ENCODE data around the gene CAPN12. TPM values are rescaled to one million over a fixed set of nuclear protein-coding genes. Genes with fewer than 3 reads are reported as not detected.

Gene CAPN12
- total RNA-seq, 1 donor from 2014 or later: 0.31 TPM

DNA sequence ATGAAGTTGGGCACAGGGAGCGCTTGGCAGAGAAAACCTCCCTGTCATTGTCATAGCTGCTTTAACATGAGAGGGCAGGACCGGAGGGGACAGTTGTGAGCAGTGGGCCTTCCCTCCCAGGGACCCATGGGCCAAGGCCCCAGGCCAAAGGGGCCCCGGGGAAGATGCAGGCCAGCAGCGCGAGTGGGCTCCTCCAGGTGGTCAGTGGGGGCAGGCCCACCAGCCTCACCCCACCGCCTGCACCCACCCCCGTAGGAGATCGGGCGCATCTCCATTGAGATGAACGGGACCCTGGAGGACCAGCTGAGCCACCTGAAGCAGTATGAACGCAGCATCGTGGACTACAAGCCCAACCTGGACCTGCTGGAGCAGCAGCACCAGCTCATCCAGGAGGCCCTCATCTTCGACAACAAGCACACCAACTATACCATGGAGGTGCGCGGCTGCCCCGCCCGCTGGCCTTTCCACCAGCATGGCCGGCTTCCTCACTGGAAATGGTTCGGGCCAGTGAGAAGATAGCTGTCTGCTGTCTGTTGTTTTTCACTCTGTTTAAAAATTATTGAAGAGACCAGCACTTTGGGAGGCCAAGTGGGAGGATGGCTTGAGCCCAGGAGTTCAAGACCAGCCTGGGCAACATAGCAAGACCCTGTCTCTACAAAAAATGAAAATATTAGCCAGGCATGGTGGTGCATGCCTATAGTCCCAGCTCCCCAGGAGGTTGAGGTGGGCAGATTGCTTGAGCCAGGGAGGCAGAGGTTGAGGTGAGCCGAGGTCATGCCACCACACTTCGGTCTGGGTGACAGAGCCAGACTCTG lies 18.6 kb downstream of the CAPN12 start:
- DNase-seq: no peak

DNA sequence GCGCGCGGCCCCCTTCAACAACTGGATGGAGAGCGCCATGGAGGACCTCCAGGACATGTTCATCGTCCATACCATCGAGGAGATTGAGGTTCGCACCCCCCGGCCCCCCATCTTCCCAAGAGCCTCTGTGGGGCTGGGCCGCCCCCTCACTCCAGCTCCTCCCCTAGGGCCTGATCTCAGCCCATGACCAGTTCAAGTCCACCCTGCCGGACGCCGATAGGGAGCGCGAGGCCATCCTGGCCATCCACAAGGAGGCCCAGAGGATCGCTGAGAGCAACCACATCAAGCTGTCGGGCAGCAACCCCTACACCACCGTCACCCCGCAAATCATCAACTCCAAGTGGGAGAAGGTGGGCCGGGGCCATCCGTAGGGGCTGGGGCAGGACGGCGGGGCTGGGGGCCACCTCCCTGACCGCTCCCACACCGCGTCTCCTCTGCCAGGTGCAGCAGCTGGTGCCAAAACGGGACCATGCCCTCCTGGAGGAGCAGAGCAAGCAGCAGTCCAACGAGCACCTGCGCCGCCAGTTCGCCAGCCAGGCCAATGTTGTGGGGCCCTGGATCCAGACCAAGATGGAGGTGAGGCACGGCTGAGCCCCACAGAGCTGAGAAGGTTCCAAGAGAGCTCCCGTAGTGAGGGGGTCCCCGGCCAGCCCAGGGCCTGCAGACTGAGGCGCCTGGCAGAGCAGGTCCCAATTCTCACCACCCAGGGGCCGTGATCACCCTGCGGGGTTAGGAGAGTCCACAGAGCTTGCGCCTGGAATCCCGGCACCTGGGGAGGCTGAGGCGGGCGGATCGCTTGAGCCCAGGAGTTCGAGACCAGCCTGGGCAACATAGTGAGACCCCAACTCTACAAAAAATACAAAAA lies 20.1 kb downstream of the CAPN12 start:
- no peak for DNase-seq

DNA sequence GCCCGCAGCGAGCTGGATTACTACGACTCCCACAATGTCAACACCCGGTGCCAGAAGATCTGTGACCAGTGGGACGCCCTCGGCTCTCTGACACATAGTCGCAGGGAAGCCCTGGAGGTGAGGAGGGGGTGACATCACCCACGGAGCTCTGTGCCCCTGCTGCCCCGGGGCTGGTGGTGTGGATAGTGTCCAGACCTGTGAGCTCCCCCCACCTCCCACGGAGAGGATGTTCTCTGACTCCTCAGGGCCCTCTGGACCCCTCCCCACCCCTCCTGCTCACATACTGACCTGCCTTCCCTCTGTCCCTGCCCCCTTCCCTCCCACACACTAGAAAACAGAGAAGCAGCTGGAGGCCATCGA lies 20.7 kb downstream of the CAPN12 start:
- DNase-seq: no peak

GRCh38 chr19:38722947-38723605 lies 21.2 kb downstream of the CAPN12 start:
- DNase-seq: no peak

- peak; percentile 80 for DNase-seq
These were observed 22.1 kb downstream of the CAPN12 start for GRCh38 chr19:38721979-38722773.

- DNase-seq: no peak
These were observed 22.8 kb downstream of the CAPN12 start for GRCh38 chr19:38721496-38721895.

DNA sequence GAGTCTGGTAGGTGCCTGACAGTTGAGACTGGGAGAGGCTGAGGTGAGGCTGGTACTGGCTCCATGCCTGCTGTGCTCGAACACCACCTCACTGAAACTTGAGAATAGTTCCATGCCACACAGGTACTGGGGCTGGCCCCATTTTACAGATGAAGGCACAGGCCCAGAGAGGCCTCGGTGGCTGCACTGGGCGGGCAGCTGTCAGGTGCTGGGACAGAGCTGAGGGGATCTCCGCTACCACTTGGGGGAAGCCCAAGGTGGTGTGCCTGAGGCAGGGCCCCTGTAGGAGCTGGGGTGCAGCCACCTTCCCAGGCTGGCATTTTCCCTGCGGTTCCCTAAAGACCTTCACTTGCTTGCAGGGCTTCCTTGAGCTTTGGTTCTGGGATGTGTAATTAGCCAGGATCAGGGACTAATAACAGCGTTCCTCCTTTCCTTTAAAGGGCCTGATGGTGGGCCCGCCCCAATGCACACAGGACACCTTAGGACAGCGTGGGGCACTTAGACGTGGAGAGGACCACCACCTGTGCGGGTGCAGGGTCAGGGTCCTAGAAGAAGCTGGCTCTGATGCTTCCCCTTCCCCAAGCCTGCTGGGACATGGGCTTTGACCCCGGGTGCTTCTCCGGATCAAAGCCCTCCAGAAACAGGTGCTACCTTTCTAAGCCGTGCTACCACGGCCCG lies 23.6 kb downstream of the CAPN12 start:
- DNase-seq: no peak

- DNase-seq: peak; percentile 62
These were observed 24.3 kb downstream of the CAPN12 start for GRCh38 chr19:38719761-38720558.

DNA sequence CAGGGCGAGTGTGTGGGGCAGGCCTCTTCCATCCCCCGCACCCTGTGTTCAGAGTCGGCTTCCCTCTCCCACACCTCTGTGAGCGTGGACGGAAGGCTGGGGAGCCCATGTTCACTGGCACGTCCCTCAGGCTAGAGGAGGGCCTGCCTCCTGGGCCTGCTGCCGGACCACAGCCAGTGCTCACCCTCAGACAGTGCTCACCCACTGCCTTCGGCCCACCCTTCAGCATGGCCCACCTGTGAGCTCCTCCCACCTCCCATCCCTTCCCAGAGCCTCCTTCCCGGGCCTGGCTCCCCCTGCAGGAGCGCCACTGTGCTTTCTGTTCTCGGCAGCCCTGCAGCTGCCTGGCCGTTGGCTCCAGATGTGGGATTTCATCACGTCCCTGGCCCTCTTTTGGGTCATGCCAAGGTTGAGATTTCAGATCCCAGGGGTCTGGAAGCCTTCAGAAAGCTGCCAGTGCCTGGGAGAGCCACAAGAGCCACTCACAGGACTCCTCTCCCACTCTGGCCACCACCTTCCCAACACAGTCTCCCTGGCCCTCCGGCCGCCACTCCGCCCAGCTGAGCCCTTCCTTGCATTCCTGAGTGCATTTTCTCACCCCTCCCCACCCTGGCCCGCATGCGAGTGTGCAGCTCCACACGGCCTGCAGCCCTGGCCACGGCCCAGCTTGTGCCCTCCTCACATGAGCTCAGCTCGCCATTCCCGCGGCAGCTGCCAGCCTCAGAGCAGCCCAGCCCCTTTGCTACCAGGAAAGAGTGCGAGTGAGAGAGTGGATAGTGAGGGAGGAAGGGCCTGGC lies 25.3 kb downstream of the CAPN12 start:
- peak; percentile 94 for DNase-seq

- DNase-seq: no peak
These were observed 26.4 kb downstream of the CAPN12 start for GRCh38 chr19:38717855-38718254.

DNA sequence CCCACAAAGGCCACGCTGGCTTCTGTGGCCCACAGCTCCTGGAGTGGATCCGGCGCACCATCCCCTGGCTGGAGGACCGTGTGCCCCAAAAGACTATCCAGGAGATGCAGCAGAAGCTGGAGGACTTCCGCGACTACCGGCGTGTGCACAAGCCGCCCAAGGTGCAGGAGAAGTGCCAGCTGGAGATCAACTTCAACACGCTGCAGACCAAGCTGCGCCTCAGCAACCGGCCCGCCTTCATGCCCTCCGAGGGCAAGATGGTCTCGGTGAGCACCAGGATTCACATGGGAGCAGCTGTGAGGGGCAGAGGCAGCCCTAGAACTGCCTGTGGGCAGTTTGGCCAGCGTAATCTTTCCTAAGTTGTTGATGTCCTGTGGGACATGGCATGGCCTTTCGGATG lies 27.2 kb downstream of the CAPN12 start:
- no peak for DNase-seq

GRCh38 chr19:38715555-38715954 lies 28.7 kb downstream of the CAPN12 start:
- no peak for DNase-seq

- no peak for DNase-seq
These were observed 29.9 kb downstream of the CAPN12 start for GRCh38 chr19:38714354-38714778.

GRCh38 chr19:38713865-38714264 lies 30.4 kb downstream of the CAPN12 start:
- DNase-seq: no peak

DNA sequence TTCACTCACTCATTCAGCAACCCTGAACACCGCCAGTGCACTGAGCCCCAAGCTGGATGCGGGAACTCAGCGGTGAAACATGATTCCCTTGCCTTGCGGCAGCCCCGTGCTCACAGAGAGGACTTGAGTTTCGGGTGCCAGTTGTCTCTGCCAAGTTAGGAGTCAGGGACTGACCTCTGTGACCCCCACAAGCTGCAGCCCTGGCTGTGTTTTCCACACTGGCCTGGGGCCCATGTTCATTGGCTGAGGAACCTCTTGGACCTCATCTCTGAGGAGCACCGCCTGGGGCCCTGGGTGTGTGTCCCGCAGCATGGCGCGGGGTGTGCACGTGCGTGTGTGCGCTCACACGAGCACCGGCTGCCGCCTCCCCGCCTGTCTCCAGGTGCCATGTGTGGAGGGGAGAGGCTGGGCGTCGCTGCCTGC lies 31.0 kb downstream of the CAPN12 start:
- peak; percentile 76 for DNase-seq

- DNase-seq: no peak
These were observed 32.0 kb downstream of the CAPN12 start for GRCh38 chr19:38712161-38712748.

- peak; percentile 60 for DNase-seq
These were observed 32.5 kb downstream of the CAPN12 start for GRCh38 chr19:38711726-38712153.

DNA sequence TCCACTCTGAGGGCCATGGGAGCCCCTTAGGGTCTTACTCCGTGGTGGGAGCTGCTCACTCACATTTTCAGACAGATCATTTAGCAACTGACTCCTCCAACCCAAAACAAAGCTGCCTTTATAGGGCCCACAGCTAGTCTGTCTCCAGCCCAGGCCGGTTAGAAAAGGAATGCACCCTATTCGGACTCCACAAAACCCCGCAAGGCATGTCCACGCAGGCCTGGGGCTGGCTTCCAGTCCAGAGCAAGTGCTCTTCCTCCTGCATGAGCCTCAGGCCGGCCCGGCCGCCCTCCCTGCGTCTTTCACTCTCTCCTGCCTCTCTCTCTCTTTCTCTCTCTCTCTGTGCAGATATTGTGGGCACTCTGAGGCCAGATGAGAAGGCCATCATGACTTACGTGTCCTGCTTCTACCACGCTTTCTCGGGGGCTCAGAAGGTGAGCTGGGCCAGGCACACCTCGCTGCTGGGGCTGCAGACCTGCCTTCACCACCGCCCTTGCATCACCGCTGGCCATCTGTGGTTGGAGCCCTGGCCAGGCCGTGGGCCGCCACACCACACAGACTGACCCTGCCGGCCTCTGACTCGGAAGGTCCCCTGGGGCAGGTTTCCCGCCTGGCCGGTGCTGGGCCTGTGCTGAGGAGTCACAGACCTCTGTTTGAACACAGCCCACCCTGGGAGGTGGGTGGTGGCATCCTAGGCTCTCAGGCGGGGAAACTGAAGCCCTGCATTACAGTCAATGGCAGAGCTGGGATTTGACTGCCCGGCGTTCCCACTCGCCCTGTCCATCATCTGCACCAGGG lies 33.1 kb downstream of the CAPN12 start:
- no peak for DNase-seq

- DNase-seq: no peak
These were observed 33.9 kb downstream of the CAPN12 start for GRCh38 chr19:38710416-38710702.

Measured in tongue (tissue), 2 donors.